A673 (cell line): Measurements from ENCODE around the gene ZNF546.
"Not testable (repeated sequence)": the region's sequence is repeated elsewhere in the genome, so short reads cannot be mapped to it uniquely, and the experiment has no call there.

Experiments
- CTCF ChIP-seq: fragments of 300-800, 200-600 bp; sonication (generic); conservative IDR thresholded peaks from 2 replicates; pipeline ENCODE4 v1.5.1; 2017; ENCODE audit warnings: low read depth, mild to moderate bottlenecking, antibody characterized with exemption, low read length, moderate library complexity, mixed read lengths
- EZH2 ChIP-seq: fragments of 200-600 bp; sonication (generic); IDR thresholded peaks from 2 replicates; pipeline ENCODE4 v1.6.1; 2017; ENCODE audit warnings: borderline replicate concordance, low read depth, mild to moderate bottlenecking, mixed read lengths, antibody characterized with exemption, low read length; ENCODE audit not compliant: poor library complexity, severe bottlenecking

- TF ChIP-seq EZH2, CTCF: not testable (repeated sequence)
Observed at GRCh38 chr19:39958942-39959341, 37.9 kb upstream of the ZNF546 start.
